Measurements from ENCODE around the gene TANC1. TPM values are rescaled to one million over a fixed set of nuclear protein-coding genes. Genes with fewer than 3 reads are reported as not detected.
A peak's percentile ranks its signal among the peaks of the same experiment; 100 is the strongest.

The TANC1 gene
- total RNA-seq, 2 experiments from 2014 or later: 0.89 to 1.1 TPM

DNA sequence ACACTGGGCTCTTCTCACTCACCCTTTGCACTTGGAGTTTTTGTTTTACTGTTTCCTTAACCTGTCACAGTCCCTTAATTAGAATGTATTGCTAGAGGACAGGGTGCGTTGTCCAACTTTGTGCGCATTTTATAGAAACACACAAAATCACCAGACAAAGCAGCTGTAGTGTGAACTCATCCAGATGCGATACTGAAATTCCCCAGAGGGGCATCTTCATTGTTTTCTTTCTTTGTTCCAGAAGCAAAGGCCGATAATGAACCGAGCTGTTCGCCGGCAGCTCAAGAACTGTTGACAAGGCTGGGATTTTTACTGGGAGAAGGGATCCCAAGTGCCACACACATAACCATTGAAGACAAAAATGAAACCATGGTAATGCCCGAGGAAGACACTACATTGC is 180.5 kb downstream of the TANC1 start:
- no peak overlapping the region for H3K4me3 Mint-ChIP-seq
- H3K27me3 Mint-ChIP-seq: no peaks in the 10 kb centered on the region
- peaks cover 31% of the 10 kb centered on the region for H3K4me1 Mint-ChIP-seq
- intact Hi-C loops (cut with DNase I, micrococcal nuclease): no loop called here
- CTCF ChIA-PET: interaction anchor here (0.6 to 1.3 kb wide), 2 partner anchors 30 to 245 kb away, joined by 3 read pairs; no protein-coding TSS in a partner anchor
- no peaks in the 10 kb centered on the region for H3K9me3 Mint-ChIP-seq (ENCODE audit: low read depth)
- no peak overlapping the region for H3K27ac Mint-ChIP-seq
- ATAC-seq: no peak
- POLR2A ChIA-PET: no interaction called here
- no peak for DNase-seq
- H3K36me3 Mint-ChIP-seq (ENCODE audit: low read depth): no peaks in the 10 kb centered on the region

DNA sequence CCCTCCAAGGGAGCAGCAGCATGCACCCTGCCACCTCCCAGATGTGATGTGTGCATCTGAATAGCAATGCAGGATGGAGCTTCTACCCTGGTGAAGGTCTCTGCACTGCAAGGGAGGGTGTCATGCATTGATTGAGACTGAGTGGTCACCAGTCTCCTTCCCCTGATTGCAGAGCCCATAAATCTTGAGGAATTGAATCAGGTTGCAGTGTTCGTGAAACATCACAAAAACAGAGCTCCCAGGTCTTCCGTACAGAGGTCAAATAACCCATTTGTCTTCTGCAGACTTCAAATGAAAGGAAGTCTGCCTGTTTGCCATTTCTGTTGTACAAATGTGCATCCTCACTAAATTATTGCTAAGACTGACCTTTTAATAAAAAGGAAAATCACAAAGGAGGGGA is 181.3 kb downstream of the TANC1 start:
- ATAC-seq (no peak), DNase-seq (no peak)
- ChIA-PET CTCF (interaction anchor here (0.6 to 1.3 kb wide), 3 partner anchors 31 to 1341 kb away, joined by 3 read pairs; no protein-coding TSS in a partner anchor), POLR2A (no interaction called here)
- intact Hi-C loops (cut with DNase I, micrococcal nuclease): no loop called here
- Mint-ChIP-seq H3K27me3 (no peaks in the 10 kb centered on the region), H3K4me1 (peaks cover 32% of the 10 kb centered on the region), H3K4me3 (no peak overlapping the region), H3K27ac (no peak overlapping the region), H3K36me3 (ENCODE audit: low read depth) (no peaks in the 10 kb centered on the region), H3K9me3 (ENCODE audit: low read depth) (no peaks in the 10 kb centered on the region)

DNA sequence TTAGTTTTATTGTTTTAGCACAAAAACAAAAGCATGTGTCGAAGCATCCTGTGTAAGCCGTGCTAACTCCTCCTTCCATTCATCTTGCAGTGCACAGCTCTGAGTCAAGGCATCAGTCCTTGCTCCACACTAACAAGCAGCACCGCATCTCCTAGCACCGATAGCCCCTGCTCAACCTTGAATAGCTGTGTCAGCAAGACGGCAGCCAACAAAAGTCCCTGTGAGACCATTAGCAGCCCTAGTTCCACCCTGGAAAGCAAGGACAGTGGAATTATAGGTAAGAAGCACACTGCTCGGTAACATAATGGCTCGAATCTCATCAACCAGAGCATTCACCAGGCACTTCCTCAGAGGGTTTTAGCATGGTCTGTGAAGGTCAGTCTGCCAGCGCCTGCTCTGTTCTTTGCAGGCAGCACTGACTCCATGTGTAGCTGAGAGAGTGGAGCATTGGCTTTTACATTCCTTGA is 181.9 kb downstream of the TANC1 start:
- peak; percentile 74 for ATAC-seq
- H3K27me3 Mint-ChIP-seq: no peaks in the 10 kb centered on the region
- peaks cover 32% of the 10 kb centered on the region for H3K4me1 Mint-ChIP-seq
- peak; percentile 23 for DNase-seq
- no peak overlapping the region for H3K4me3 Mint-ChIP-seq
- H3K9me3 Mint-ChIP-seq (ENCODE audit: low read depth): no peaks in the 10 kb centered on the region
- intact Hi-C loops (cut with DNase I, micrococcal nuclease): no loop called here
- CTCF ChIA-PET: interaction anchor here (0.6 to 1.3 kb wide), 4 partner anchors 16 to 1341 kb away, joined by 3 read pairs; no protein-coding TSS in a partner anchor
- no peaks in the 10 kb centered on the region for H3K36me3 Mint-ChIP-seq (ENCODE audit: low read depth)
- H3K27ac Mint-ChIP-seq: no peak overlapping the region
- POLR2A ChIA-PET: no interaction called here

DNA sequence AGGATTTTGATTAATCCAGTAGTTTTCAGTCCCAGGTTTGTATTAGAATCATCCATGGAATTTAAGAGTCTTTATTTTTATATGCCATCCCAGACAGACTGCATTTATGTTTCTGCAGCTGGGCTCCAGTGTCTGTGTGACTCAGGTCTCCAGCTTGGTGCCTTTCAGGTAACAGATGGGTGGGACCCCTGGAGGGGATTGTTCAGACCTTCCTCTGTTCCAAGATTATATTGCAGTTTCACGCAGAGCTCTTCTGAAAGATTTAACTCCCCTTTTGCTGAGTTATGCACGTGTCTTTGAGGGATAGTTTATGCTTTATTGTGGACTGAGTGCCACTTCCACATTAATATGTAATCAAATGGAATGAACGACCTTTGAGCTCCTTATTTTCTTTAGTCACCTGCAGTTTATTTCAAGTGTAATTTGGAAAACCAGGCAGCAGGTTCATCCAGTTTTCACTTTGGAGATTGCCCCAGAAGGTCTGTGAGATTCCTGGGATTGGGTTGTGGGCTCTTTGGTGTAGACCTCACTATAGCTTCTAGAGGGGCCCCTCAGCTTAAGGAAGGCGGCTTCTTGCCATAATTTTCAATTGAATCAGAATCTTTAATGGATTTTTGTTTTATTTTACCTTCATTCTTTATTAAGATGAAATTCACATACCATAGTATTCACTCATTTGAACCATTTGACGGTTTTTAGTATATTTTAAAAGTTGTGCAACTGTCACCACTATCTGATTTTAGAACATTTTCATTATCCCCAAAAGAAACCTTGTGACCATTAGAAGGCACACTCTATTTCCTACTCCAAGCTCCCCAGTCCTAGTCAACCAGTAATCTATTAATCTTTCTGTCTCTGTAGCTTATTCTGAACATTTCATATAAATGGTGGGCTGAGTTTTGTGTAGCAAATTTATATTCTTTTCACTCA is 183.0 kb downstream of the TANC1 start:
- no peaks in the 10 kb centered on the region for H3K36me3 Mint-ChIP-seq (ENCODE audit: low read depth)
- no peaks in the 10 kb centered on the region for H3K27me3 Mint-ChIP-seq
- H3K9me3 Mint-ChIP-seq (ENCODE audit: low read depth): no peaks in the 10 kb centered on the region
- intact Hi-C loops (cut with DNase I, micrococcal nuclease): no loop called here
- no peak overlapping the region for H3K4me3 Mint-ChIP-seq
- no peak for ATAC-seq
- H3K27ac Mint-ChIP-seq: no peak overlapping the region
- CTCF ChIA-PET: interaction anchor here (0.6 to 1.1 kb wide), 3 partner anchors 14 to 524 kb away, joined by 3 to 4 read pairs (median 3); no protein-coding TSS in a partner anchor
- no peak for DNase-seq
- peaks cover 36% of the 10 kb centered on the region for H3K4me1 Mint-ChIP-seq
- POLR2A ChIA-PET: interaction anchor here (0.7 kb wide), 1 partner anchor 18 kb away, joined by 3 read pairs; no protein-coding TSS in a partner anchor

DNA sequence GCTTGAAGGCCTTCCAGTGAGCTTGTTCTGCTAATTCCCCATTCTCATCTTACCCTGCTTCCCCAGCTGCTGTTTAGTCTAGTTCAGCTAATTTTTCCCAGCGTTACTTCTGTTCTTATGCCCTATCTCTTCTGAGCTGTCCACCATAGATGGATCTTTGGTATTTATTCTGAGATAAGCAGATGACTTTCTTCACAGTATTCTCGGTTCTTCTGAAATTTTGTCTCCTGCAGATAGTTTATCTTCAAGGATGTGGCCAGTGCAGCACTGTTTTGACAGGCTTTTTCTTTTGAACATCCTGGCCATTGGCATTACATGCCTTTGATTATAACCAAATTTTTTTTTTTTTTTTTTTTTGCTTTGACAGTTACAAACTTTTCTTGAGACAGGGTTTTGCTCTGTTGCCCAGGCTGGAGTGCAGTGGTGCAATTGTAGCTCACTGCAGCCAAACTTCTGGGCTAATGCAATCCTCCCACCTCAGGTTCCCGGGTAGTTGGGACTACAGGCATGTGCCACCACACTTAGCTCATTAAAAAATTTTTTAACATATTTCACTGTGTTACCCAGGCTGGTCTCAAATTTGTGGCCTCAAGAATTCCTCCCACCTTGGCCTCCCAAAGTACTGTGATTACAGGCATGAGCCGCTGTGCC is 183.8 kb downstream of the TANC1 start:
- intact Hi-C loops (cut with DNase I, micrococcal nuclease): no loop called here
- H3K9me3 Mint-ChIP-seq (ENCODE audit: low read depth): no peaks in the 10 kb centered on the region
- DNase-seq (no peak), ATAC-seq (no peak)
- H3K36me3 Mint-ChIP-seq (ENCODE audit: low read depth): no peaks in the 10 kb centered on the region
- no peak overlapping the region for H3K27ac Mint-ChIP-seq
- CTCF ChIA-PET: interaction anchor here (0.6 to 1.1 kb wide), 2 partner anchors 34 to 523 kb away, joined by 3 to 4 read pairs; no protein-coding TSS in a partner anchor
- no peaks in the 10 kb centered on the region for H3K27me3 Mint-ChIP-seq
- no peak overlapping the region for H3K4me3 Mint-ChIP-seq
- H3K4me1 Mint-ChIP-seq: peaks cover 34% of the 10 kb centered on the region
- POLR2A ChIA-PET: interaction anchor here (0.7 kb wide), 1 partner anchor 19 kb away, joined by 3 read pairs; no protein-coding TSS in a partner anchor

DNA sequence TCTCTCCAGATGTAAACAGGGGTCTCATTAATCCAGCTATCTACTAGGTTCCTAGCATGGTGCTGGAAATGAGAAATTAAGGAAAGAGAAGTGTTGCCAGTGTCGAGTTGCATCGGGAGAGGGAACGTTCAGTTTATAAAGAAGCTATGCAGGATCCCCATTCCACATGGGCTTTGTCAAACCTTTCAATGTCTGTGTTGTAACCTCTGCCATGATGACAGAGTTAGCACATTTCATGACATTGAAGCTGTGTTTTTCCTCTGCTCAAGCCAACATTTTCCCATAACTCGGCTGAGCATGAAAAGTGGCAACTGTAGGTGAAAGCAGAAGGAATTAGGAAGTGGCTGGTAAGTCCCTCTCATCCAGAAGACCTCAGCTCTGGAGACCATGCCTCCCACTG is 184.6 kb downstream of the TANC1 start:
- no peaks in the 10 kb centered on the region for H3K9me3 Mint-ChIP-seq (ENCODE audit: low read depth)
- ATAC-seq: no peak
- ChIA-PET CTCF (interaction anchor here (0.6 to 0.7 kb wide), 2 partner anchors 11 to 151 kb away, joined by 3 read pairs; no protein-coding TSS in a partner anchor), POLR2A (no interaction called here)
- peaks cover 30% of the 10 kb centered on the region for H3K4me1 Mint-ChIP-seq
- intact Hi-C loops (cut with DNase I, micrococcal nuclease): no loop called here
- no peak overlapping the region for H3K27ac Mint-ChIP-seq
- H3K36me3 Mint-ChIP-seq (ENCODE audit: low read depth): no peaks in the 10 kb centered on the region
- no peak overlapping the region for H3K4me3 Mint-ChIP-seq
- no peak for DNase-seq
- H3K27me3 Mint-ChIP-seq: no peaks in the 10 kb centered on the region

DNA sequence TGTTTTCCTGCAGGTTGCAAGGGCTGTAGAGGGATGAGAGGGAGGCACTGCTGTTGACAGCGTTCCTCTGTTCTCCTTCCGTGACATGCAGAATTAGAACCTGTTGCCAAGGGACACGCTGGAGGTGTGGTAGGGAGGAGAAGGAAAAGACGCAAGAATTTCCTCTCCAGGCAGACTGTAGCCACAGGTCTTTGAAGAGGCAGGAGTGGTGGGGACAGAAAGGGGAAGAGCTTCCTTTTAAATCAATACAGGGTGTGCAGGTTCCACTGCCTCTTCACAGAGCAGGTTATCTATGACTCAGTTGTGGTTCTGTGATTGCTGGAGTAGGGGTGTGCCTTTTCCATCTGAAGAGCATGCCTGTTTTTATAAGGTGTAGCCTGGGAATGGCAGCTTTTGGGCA is 185.0 kb downstream of the TANC1 start:
- DNase-seq: no peak
- Mint-ChIP-seq H3K27me3 (no peaks in the 10 kb centered on the region), H3K9me3 (ENCODE audit: low read depth) (no peaks in the 10 kb centered on the region), H3K4me1 (peaks cover 29% of the 10 kb centered on the region), H3K36me3 (ENCODE audit: low read depth) (no peaks in the 10 kb centered on the region), H3K4me3 (no peak overlapping the region), H3K27ac (no peak overlapping the region)
- intact Hi-C loops (cut with DNase I, micrococcal nuclease): no loop called here
- ChIA-PET CTCF (interaction anchor here (0.6 to 0.7 kb wide), 2 partner anchors 12 to 150 kb away, joined by 3 read pairs; no protein-coding TSS in a partner anchor), POLR2A (no interaction called here)
- peak; percentile 57 for ATAC-seq

DNA sequence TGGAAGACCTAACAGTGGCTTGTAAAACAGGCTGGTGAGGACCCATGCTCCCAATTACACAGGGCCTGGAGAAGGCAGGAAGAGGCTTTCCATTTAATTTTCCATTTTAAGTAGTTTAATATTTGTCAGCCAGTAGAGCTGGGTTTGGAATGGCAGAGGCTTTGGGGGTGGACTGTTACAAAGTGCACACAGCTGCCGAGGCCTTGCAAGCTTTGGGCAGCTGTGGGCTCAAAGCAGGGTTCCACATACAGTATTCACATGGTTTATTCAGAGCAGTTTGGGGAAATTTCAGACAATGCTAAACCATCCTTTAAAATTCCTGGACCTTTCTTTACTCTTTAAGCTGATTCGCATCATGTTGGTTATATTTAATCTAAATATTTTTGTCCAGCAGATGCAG is 185.5 kb downstream of the TANC1 start:
- Mint-ChIP-seq H3K9me3 (ENCODE audit: low read depth) (no peaks in the 10 kb centered on the region), H3K4me3 (no peak overlapping the region), H3K4me1 (peaks cover 29% of the 10 kb centered on the region), H3K36me3 (ENCODE audit: low read depth) (no peaks in the 10 kb centered on the region), H3K27me3 (no peaks in the 10 kb centered on the region), H3K27ac (no peak overlapping the region)
- ATAC-seq (no peak), DNase-seq (no peak)
- CTCF ChIA-PET: interaction anchor here (0.6 kb wide), 1 partner anchor 150 kb away, joined by 3 read pairs; no protein-coding TSS in a partner anchor
- POLR2A ChIA-PET: no interaction called here
- intact Hi-C loops (cut with DNase I, micrococcal nuclease): no loop called here

DNA sequence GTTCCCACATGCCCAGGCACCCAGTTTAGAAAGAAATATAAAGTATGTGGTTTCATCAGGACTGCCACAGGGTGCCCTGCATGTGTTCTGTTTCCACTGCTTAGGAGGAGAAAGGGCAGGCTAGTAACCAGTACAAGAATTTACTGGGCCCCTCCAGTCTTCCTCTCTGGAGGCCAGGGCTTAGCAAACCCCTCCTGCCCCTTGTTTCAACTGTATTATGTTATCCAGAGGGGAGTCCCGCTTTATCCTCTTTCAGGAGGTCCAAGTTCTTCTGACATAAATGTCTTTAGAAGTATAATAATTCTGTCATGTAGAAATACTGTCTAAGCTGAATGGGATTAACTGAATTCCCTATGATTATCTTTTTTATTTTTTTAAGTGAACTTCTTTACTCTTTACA is 185.9 kb downstream of the TANC1 start:
- Mint-ChIP-seq H3K9me3 (ENCODE audit: low read depth) (no peaks in the 10 kb centered on the region), H3K4me3 (no peak overlapping the region), H3K36me3 (ENCODE audit: low read depth) (no peaks in the 10 kb centered on the region), H3K27ac (no peak overlapping the region), H3K27me3 (no peaks in the 10 kb centered on the region), H3K4me1 (peaks cover 29% of the 10 kb centered on the region)
- CTCF ChIA-PET: no interaction called here
- intact Hi-C loops (cut with DNase I, micrococcal nuclease): no loop called here
- POLR2A ChIA-PET: no interaction called here
- ATAC-seq: no peak
- DNase-seq: no peak

DNA sequence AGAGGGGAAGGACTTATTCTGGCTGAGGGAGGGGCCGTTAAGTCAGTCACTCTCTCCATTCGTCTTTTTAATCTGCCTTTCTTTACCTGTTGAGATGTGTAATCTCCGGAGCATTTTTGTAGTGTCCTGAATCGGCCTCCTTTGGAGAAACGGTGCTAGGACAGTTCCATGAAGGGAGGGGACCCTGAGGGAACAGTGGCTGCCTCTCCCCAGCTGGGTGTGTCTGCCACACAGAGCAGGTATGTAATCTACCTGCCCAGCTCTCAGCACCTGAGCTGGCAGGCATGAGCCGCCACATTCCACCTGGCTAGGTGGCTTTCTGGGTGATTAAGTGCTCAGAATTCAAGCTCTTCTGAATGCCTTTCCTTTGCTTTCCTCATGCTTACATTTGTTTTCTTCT is 186.9 kb downstream of the TANC1 start:
- ChIA-PET CTCF (interaction anchor here (1.0 to 1.7 kb wide), 2 partner anchors 9 to 12 kb away, joined by 3 to 7 read pairs; no protein-coding TSS in a partner anchor), POLR2A (no interaction called here)
- Mint-ChIP-seq H3K27ac (no peak overlapping the region), H3K4me3 (no peak overlapping the region), H3K27me3 (no peaks in the 10 kb centered on the region), H3K4me1 (peaks cover 29% of the 10 kb centered on the region), H3K36me3 (ENCODE audit: low read depth) (no peaks in the 10 kb centered on the region), H3K9me3 (ENCODE audit: low read depth) (no peaks in the 10 kb centered on the region)
- intact Hi-C loops (cut with DNase I, micrococcal nuclease): no loop called here
- no peak for DNase-seq
- ATAC-seq: no peak

DNA sequence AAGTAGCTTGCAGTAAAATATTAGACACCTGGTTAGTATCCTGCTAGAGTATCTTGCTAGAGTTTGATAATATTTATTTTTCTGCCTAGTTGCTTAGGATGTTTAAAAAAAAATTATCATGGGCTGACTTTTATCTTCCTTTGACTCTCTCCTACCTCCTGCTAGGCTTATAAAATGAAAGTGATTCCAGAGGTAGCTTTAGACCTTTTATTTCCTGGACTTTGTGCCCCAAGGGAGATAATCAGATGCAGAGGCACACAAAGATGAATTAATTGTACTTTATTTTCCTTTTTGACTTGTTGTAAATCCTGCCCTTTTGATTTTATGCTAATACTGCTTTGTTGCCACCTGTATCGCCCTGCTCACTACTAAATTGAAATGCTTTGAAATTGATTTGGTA is 187.4 kb downstream of the TANC1 start:
- H3K36me3 Mint-ChIP-seq (ENCODE audit: low read depth): no peaks in the 10 kb centered on the region
- H3K9me3 Mint-ChIP-seq (ENCODE audit: low read depth): no peaks in the 10 kb centered on the region
- H3K27ac Mint-ChIP-seq: no peak overlapping the region
- no peak overlapping the region for H3K4me3 Mint-ChIP-seq
- POLR2A ChIA-PET: no interaction called here
- H3K27me3 Mint-ChIP-seq: no peaks in the 10 kb centered on the region
- ATAC-seq: no peak
- no peak for DNase-seq
- CTCF ChIA-PET: interaction anchor here (1.0 to 1.7 kb wide), 2 partner anchors 9 to 11 kb away, joined by 3 to 7 read pairs; no protein-coding TSS in a partner anchor
- intact Hi-C loops (cut with DNase I, micrococcal nuclease): no loop called here
- H3K4me1 Mint-ChIP-seq: peaks cover 33% of the 10 kb centered on the region

Measured in activated CD4-positive, alpha-beta T cell treated with anti-CD3 and anti-CD28 coated beads for 36 hours (primary cell).